ENCODE measurements around the gene TMEM89. TPM values are rescaled to one million over a fixed set of nuclear protein-coding genes. Genes with fewer than 3 reads are reported as not detected.

Gene TMEM89
- polyA plus RNA-seq, 2 of the 4 experiments (the other 2 are of a cell fraction): not detected

- POLR2A ChIA-PET: no interaction called here
Observed at GRCh38 chr3:48644898-48645760, 23.6 kb upstream of the TMEM89 start.

GRCh38 chr3:48642605-48643004 is 21.0 kb upstream of the TMEM89 start:
- Histone ChIP-seq H3K9me3 (no peaks in the 10 kb centered on the region), H3K4me3 (no peak overlapping the region), H3K4me2 (no peak overlapping the region), H3K27ac (no peak overlapping the region), H3K4me1 (no peaks in the 10 kb centered on the region)
- DNase-seq (ENCODE audit: low read depth in 1 of 2, low spot score in 1 of 2) (no peak), FAIRE-seq (no peak), ATAC-seq (no peak)
- 80% methylated on average over 1 of the region's 12 CpGs for WGBS (ENCODE audit: missing lambda C conversion rate)
- ChIA-PET POLR2A (no interaction called here), CTCF (no interaction called here)
- no peak for TF ChIP-seq ZSCAN20 (CRISPR knock-in tag; IDR thresholded peaks at IDR 0.05)
- TF ChIP-seq BHLHE40 (IDR thresholded peaks at IDR 0.05; ENCODE audit: low read depth, low read length): no peak
- no peak for TF ChIP-seq ZNF302 (CRISPR knock-in tag; IDR thresholded peaks at IDR 0.05)
- no peak for TF ChIP-seq ATOH8 (CRISPR knock-in tag; IDR thresholded peaks at IDR 0.05; ENCODE audit: low read depth)
- TF ChIP-seq NFE2L2 (conservative IDR thresholded peaks at IDR 0.05; ENCODE audit: low read length): no peak
- TF ChIP-seq TFCP2L1 (CRISPR knock-in tag; IDR thresholded peaks at IDR 0.05): no peak
- TF ChIP-seq RFX5 (IDR thresholded peaks at IDR 0.05): no peak
- no peak for TF ChIP-seq EHF (CRISPR knock-in tag; IDR thresholded peaks at IDR 0.05)
- TF ChIP-seq RAD21 (conservative IDR thresholded peaks at IDR 0.05 in 1 of 2, IDR thresholded peaks at IDR 0.05 in 1 of 2): no peak
- TF ChIP-seq RNF2 (IDR thresholded peaks at IDR 0.05; ENCODE audit: borderline replicate concordance, low read depth): no peak

More at GRCh38 chr3:48644898-48645760, 23.6 kb upstream of the TMEM89 start:
- H3K4me2 ChIP-seq: no peak overlapping the region
- no peak for DNase-seq (ENCODE audit: low read depth in 1 of 2, low spot score in 1 of 2)
- no peaks in the 10 kb centered on the region for H3K9me3 ChIP-seq
- H3K27ac ChIP-seq: no peak overlapping the region
- no peaks in the 10 kb centered on the region for H3K4me1 ChIP-seq
- CTCF ChIA-PET: interaction anchor here (1.1 to 1.2 kb wide), 2 partner anchors 11 to 17 kb away, joined by 4 read pairs; partner anchors contain the start of gene CELSR3
- WGBS (ENCODE audit: missing lambda C conversion rate): 93% methylated on average over 16 of the region's 22 CpGs
- ATAC-seq: no peak
- FAIRE-seq: no peak
- no peak overlapping the region for H3K4me3 ChIP-seq
- TF ChIP-seq, protein P1, sequence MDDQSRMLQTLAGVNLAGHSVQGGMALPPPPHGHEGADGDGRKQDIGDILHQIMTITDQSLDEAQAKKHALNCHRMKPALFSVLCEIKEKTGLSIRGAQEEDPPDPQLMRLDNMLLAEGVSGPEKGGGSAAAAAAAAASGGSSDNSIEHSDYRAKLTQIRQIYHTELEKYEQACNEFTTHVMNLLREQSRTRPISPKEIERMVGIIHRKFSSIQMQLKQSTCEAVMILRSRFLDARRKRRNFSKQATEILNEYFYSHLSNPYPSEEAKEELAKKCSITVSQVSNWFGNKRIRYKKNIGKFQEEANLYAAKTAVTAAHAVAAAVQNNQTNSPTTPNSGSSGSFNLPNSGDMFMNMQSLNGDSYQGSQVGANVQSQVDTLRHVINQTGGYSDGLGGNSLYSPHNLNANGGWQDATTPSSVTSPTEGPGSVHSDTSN (IDR thresholded peaks at IDR 0.05): no peak
- no peak for TF ChIP-seq KDM5A (IDR thresholded peaks at IDR 0.05)
- no peak for TF ChIP-seq ZC3H11A (IDR thresholded peaks at IDR 0.05)
- no peak for TF ChIP-seq REST (IDR thresholded peaks at IDR 0.05)
- no peak for TF ChIP-seq NPAS2 (CRISPR knock-in tag; IDR thresholded peaks at IDR 0.05; ENCODE audit: borderline replicate concordance)
- TF ChIP-seq JUNB (IDR thresholded peaks at IDR 0.05): no peak
- no peak for TF ChIP-seq JUN (IDR thresholded peaks at IDR 0.05)
- TF ChIP-seq ESRRA (IDR thresholded peaks at IDR 0.05; ENCODE audit: borderline replicate concordance, low read length): no peak
- TF ChIP-seq MYC (IDR thresholded peaks at IDR 0.05; ENCODE audit: borderline replicate concordance, low read length): no peak
- TF ChIP-seq KDM1A (IDR thresholded peaks at IDR 0.05; ENCODE audit: low read depth): no peak
- no peak for TF ChIP-seq BCL3 (IDR thresholded peaks at IDR 0.05)
- TF ChIP-seq SMC3 (IDR thresholded peaks at IDR 0.05): no peak
- TF ChIP-seq ZFP36 (IDR thresholded peaks at IDR 0.05; ENCODE audit: borderline replicate concordance, partially characterized antibody): no peak
- TF ChIP-seq FOSL2 (IDR thresholded peaks at IDR 0.05): no peak
- TF ChIP-seq FOSL2 (CRISPR knock-in tag; IDR thresholded peaks at IDR 0.05): no peak
